Esophagus muscularis mucosa (tissue), 4 donors: ENCODE measurements around the gene SAE1.

Experiments used
- EP300 ChIP-seq: sonication (generic); formaldehyde crosslinking; IDR thresholded peaks from one replicate; pipeline ENCODE4 v1.6.1; 2017; ENCODE audit warnings: antibody characterized with exemption
- POLR2A ChIP-seq: fragments of 450-650 bp; IDR thresholded peaks from one replicate; pipeline ENCODE4 v1.6.1; 2017; ENCODE audit warnings: antibody characterized with exemption, moderate library complexity, mild to moderate bottlenecking, low read depth
- POLR2AphosphoS5 ChIP-seq, 2 donors: sonication (generic); formaldehyde crosslinking; IDR thresholded peaks; one replicate each; pipeline ENCODE4 v1.6.1; 2017; ENCODE audit warnings: antibody characterized with exemption in 2 of 2
- TF ChIP-seq, protein P1 (sequence below), 3 experiments: fragments of 200-600 bp in 2 of 3; fragments of 450-650 bp in 1 of 3; sonication (generic) in 2 of 3; IDR thresholded peaks; one replicate each; pipeline ENCODE4 v1.5.1; 2017 to 2019; ENCODE audit warnings: antibody characterized with exemption in 3 of 3, mild to moderate bottlenecking in 2 of 3, moderate library complexity in 1 of 3

DNA sequence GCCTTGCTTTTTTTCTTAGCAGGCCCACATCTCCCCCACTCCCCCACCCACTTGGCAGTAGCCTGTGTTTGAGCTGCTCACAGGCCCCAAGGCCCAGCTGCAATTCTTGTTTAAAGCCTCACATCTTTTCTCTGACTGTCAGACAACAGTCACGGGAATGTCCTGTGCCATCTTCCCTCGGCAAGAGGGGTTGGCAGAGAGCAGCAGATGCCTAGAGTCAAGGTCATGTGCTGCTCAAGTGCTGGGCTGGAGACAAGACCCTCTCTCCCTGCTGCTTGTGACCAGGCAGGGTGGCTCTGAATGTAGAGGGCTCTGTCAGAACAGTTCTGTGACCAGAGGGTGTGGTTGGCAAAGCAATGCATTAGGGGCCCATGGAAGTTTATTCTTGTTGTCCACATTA is 53.0 kb downstream of the SAE1 start:
- TF ChIP-seq POLR2A (no peak), POLR2AphosphoS5 (IDR thresholded peaks at IDR 0.05) (no peak), EP300 (no peak)
- TF ChIP-seq, protein P1, sequence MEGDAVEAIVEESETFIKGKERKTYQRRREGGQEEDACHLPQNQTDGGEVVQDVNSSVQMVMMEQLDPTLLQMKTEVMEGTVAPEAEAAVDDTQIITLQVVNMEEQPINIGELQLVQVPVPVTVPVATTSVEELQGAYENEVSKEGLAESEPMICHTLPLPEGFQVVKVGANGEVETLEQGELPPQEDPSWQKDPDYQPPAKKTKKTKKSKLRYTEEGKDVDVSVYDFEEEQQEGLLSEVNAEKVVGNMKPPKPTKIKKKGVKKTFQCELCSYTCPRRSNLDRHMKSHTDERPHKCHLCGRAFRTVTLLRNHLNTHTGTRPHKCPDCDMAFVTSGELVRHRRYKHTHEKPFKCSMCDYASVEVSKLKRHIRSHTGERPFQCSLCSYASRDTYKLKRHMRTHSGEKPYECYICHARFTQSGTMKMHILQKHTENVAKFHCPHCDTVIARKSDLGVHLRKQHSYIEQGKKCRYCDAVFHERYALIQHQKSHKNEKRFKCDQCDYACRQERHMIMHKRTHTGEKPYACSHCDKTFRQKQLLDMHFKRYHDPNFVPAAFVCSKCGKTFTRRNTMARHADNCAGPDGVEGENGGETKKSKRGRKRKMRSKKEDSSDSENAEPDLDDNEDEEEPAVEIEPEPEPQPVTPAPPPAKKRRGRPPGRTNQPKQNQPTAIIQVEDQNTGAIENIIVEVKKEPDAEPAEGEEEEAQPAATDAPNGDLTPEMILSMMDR (IDR thresholded peaks at IDR 0.05), result no peak
